ENCODE data around the gene MOXD1.

MOXD1 gene

GRCh38 chr6:132268209-132268608 is 133.1 kb downstream of the MOXD1 start:
- H3K4me3 ChIP-seq (ENCODE audit: low read length): no peak overlapping the region
- TF ChIP-seq, protein P1, sequence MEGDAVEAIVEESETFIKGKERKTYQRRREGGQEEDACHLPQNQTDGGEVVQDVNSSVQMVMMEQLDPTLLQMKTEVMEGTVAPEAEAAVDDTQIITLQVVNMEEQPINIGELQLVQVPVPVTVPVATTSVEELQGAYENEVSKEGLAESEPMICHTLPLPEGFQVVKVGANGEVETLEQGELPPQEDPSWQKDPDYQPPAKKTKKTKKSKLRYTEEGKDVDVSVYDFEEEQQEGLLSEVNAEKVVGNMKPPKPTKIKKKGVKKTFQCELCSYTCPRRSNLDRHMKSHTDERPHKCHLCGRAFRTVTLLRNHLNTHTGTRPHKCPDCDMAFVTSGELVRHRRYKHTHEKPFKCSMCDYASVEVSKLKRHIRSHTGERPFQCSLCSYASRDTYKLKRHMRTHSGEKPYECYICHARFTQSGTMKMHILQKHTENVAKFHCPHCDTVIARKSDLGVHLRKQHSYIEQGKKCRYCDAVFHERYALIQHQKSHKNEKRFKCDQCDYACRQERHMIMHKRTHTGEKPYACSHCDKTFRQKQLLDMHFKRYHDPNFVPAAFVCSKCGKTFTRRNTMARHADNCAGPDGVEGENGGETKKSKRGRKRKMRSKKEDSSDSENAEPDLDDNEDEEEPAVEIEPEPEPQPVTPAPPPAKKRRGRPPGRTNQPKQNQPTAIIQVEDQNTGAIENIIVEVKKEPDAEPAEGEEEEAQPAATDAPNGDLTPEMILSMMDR (conservative IDR thresholded peaks at IDR 0.05; ENCODE audit: low read length): no peak
- no peak for DNase-seq (ENCODE audit: low read depth)

DNA sequence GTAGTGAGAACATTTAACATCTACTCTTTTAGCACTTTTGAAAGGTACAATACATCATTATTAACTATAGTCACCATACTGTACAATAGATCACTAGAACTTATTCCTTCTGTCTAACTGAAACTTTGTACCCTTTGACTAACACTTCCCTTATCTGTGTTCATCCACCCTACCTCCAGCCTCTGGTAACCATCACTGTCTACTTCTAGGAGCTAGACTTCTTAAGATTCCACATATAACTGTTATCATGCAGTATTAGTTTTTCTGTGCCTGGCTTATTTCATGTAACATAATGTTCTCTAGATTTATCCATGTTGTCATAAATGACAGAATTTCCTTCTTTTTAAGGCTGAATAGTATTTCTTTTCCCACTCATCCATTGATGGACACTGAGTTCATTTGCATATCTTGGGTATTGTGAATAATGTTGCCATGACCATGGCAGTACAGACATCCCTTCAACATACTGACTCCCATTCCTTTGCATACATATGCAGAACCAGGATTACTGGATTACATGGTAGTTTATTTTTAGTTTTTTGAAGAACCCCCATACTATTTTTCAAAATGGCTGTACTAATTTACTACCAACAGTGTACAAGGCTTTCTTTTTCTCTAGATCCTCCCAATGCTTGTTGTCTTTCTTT is 135.7 kb downstream of the MOXD1 start:
- DNase-seq (ENCODE audit: low read depth): no peak
- no peak overlapping the region for H3K4me3 ChIP-seq (ENCODE audit: low read length)
- TF ChIP-seq, protein P1 (conservative IDR thresholded peaks at IDR 0.05; ENCODE audit: low read length): no peak

DNA sequence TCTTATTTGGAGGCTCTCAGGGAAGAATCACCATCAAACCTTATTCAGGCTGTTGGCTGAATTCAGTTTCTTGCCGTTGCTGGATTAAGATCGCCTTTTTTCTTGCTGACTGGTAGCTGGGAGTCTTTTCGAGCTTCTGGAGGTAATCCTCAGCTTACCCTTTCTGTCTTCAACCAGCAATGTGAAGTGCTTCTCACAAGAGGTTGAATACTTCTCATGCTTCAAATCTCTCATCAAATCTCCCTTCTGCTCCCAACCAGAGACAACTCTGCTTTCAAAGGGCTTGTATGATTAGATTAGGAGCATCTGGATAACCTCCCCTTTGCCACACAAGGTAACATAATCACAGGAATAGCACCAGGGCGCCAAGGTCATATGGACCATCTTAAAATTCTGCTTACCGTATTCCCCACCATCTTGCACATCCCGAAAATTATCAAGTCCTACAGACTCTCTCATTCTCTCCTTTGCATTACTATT is 137.2 kb downstream of the MOXD1 start:
- no peak overlapping the region for H3K4me3 ChIP-seq (ENCODE audit: low read length)
- no peak for DNase-seq (ENCODE audit: low read depth)
- TF ChIP-seq, protein P1 (conservative IDR thresholded peaks at IDR 0.05; ENCODE audit: low read length): no peak

DNA sequence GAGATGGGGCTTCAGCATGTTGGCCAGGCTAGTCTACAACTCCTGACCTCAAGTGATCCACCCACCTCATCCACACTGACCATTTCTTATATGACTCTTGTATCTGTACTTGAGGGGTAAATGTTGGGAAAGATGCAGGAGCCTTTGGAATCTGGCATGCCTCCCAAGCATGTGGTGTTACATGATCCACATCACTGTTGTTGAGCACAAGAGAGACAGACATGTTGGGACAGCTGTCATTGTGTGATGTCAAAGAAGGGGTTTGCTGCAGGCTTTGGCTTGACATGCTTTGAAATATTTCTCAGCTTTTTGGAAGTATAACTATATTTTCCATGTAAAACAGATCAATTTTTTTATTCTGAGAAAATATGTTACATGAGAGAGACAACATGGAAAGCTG is 139.9 kb downstream of the MOXD1 start:
- DNase-seq (ENCODE audit: low read depth): peak; percentile 25
- TF ChIP-seq, protein P1 (conservative IDR thresholded peaks at IDR 0.05; ENCODE audit: low read length): no peak
- H3K4me3 ChIP-seq (ENCODE audit: low read length): no peak overlapping the region

GRCh38 chr6:132259070-132259469 is 142.2 kb downstream of the MOXD1 start:
- DNase-seq (ENCODE audit: low read depth): peak; percentile 52
- TF ChIP-seq, protein P1 (conservative IDR thresholded peaks at IDR 0.05; ENCODE audit: low read length): peak; percentile 63
- H3K4me3 ChIP-seq (ENCODE audit: low read length): no peak overlapping the region

DNA sequence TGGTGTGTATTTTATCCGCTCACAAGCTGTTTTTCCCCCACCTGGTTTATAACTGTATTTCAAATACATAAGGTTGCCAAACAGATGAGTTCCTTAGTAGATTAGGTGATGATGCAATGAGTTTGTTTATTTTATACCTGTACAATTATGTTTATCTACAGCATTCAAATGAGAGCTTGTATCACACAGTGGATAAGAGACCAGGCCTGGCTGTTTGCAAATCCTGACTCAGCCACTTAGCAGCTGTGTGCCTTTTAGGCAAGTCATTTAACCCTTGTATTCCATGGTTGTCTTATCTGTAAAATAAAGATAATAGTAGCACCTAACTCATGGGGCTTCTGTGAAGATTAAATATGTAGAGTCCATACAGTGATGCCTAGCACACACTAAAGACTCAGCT is 143.7 kb downstream of the MOXD1 start:
- TF ChIP-seq, protein P1 (conservative IDR thresholded peaks at IDR 0.05; ENCODE audit: low read length): no peak
- no peak overlapping the region for H3K4me3 ChIP-seq (ENCODE audit: low read length)
- no peak for DNase-seq (ENCODE audit: low read depth)

- TF ChIP-seq, protein P1 (conservative IDR thresholded peaks at IDR 0.05; ENCODE audit: low read length): no peak
- no peak for DNase-seq (ENCODE audit: low read depth)
- no peak overlapping the region for H3K4me3 ChIP-seq (ENCODE audit: low read length)
Measured at GRCh38 chr6:132256457-132256856, 144.8 kb downstream of the MOXD1 start.
